SK-N-SH treated with all-trans-retinoic acid at 6 μM for 48 hours (cell line): ENCODE results near the gene ADARB2.

ENCODE experiments used
- ATAC-seq: fragments of 200-7000 bp; cut with Tn5 transposase; 3 replicates; pipeline ENCODE4 v1.9.1; 2020; ENCODE audit warnings: mild to moderate bottlenecking, moderate library complexity
- ARNTL ChIP-seq: fragments of 450-650 bp; formaldehyde crosslinking; IDR thresholded peaks from 2 replicates; pipeline ENCODE4 v1.5.0; 2020; ENCODE audit warnings: low read depth, mild to moderate bottlenecking, moderate library complexity, borderline replicate concordance
- BACH2 ChIP-seq: fragments of 250-450 bp; sonication (Bioruptor Pico); IDR thresholded peaks from 2 replicates; pipeline ENCODE4 v1.9.0; 2021; ENCODE audit warnings: mild to moderate bottlenecking, borderline replicate concordance
- CREB5 ChIP-seq: fragments of 250-450 bp; sonication (Bioruptor Pico); IDR thresholded peaks from 2 replicates; pipeline ENCODE4 v1.5.1; 2020; ENCODE audit warnings: low read depth, mild to moderate bottlenecking, moderate library complexity
- CSDC2 ChIP-seq: fragments of 250-450 bp; sonication (Bioruptor Pico); IDR thresholded peaks from 2 replicates; pipeline ENCODE4 v1.5.0; 2020; ENCODE audit warnings: mild to moderate bottlenecking, moderate library complexity
- CSRNP3 ChIP-seq: fragments of 250-450 bp; sonication (Bioruptor Pico); IDR thresholded peaks from 2 replicates; pipeline ENCODE4 v1.5.1; 2021; ENCODE audit warnings: mild to moderate bottlenecking, moderate library complexity
- ESRRG ChIP-seq: fragments of 250-450 bp; sonication (Bioruptor Pico); IDR thresholded peaks from 2 replicates; pipeline ENCODE4 v1.6.1; 2021; ENCODE audit warnings: mild to moderate bottlenecking
- GLIS3 ChIP-seq: fragments of 250-450 bp; sonication (Bioruptor Pico); IDR thresholded peaks from 2 replicates; pipeline ENCODE4 v1.5.0; 2020; ENCODE audit warnings: mild to moderate bottlenecking, moderate library complexity
- ISL1 ChIP-seq: fragments of 250-450 bp; sonication (Bioruptor Pico); IDR thresholded peaks from 2 replicates; pipeline ENCODE4 v2.1.2; 2022; ENCODE audit warnings: mild to moderate bottlenecking, moderate library complexity
- OSR1 ChIP-seq: fragments of 250-450 bp; sonication (Bioruptor Pico); IDR thresholded peaks from 2 replicates; pipeline ENCODE4 v1.8.0; 2022; ENCODE audit warnings: moderate library complexity, mild to moderate bottlenecking, inconsistent platforms
- POU6F1 ChIP-seq: fragments of 250-450 bp; sonication (Bioruptor Pico); IDR thresholded peaks from 2 replicates; pipeline ENCODE4 v1.8.0; 2021; ENCODE audit warnings: low read depth, mild to moderate bottlenecking, moderate library complexity, borderline replicate concordance
- PPARA ChIP-seq: fragments of 250-450 bp; sonication (Bioruptor Pico); IDR thresholded peaks from 2 replicates; pipeline ENCODE4 v1.5.0; 2020; ENCODE audit warnings: mild to moderate bottlenecking, borderline replicate concordance
- RARB ChIP-seq: fragments of 250-450 bp; sonication (Bioruptor Pico); IDR thresholded peaks from 2 replicates; pipeline ENCODE4 v1.8.0; 2021; ENCODE audit warnings: mild to moderate bottlenecking, moderate library complexity
- SNAI2 ChIP-seq: fragments of 250-450 bp; sonication (Bioruptor Pico); IDR thresholded peaks from 2 replicates; pipeline ENCODE4 v1.5.0; 2020; ENCODE audit warnings: mild to moderate bottlenecking, moderate library complexity
- TCF4 ChIP-seq: fragments of 250-450 bp; sonication (Bioruptor Pico); IDR thresholded peaks from 2 replicates; pipeline ENCODE4 v1.8.0; 2021; ENCODE audit warnings: mild to moderate bottlenecking, moderate library complexity, borderline replicate concordance
- TOX ChIP-seq: fragments of 250-450 bp; sonication (Bioruptor Pico); IDR thresholded peaks from 2 replicates; pipeline ENCODE4 v1.8.0; 2021; ENCODE audit warnings: mild to moderate bottlenecking, moderate library complexity, borderline replicate concordance
- TSHZ2 ChIP-seq: fragments of 250-450 bp; sonication (Bioruptor Pico); IDR thresholded peaks from 2 replicates; pipeline ENCODE4 v1.5.0; 2020; ENCODE audit warnings: mild to moderate bottlenecking, moderate library complexity
- ZC3H10 ChIP-seq: fragments of 250-450 bp; sonication (Bioruptor Pico); IDR thresholded peaks from 2 replicates; pipeline ENCODE4 v1.5.1; 2021; ENCODE audit warnings: mild to moderate bottlenecking, moderate library complexity
- ZFP3 ChIP-seq: fragments of 250-450 bp; sonication (Bioruptor Pico); IDR thresholded peaks from 2 replicates; pipeline ENCODE4 v1.5.0; 2020; ENCODE audit warnings: mild to moderate bottlenecking, moderate library complexity
- ZFP30 ChIP-seq: fragments of 450-650 bp; formaldehyde crosslinking; IDR thresholded peaks from 2 replicates; pipeline ENCODE4 v1.5.0; 2022; ENCODE audit warnings: mild to moderate bottlenecking, moderate library complexity
- ZNF565 ChIP-seq: fragments of 450-650 bp; formaldehyde crosslinking; conservative IDR thresholded peaks from 2 replicates; pipeline ENCODE4 v1.5.0; 2020; ENCODE audit warnings: low read depth, mild to moderate bottlenecking, moderate library complexity
- ZNF70 ChIP-seq: fragments of 450-650 bp; formaldehyde crosslinking; IDR thresholded peaks from 2 replicates; pipeline ENCODE4 v1.5.0; 2020; ENCODE audit warnings: mild to moderate bottlenecking, moderate library complexity
- ZNF8 ChIP-seq: fragments of 450-650 bp; formaldehyde crosslinking; IDR thresholded peaks from 2 replicates; pipeline ENCODE4 v1.5.0; 2020; ENCODE audit warnings: mild to moderate bottlenecking, moderate library complexity
- TF ChIP-seq, protein P1 (sequence below): fragments of 250-450 bp; sonication (Bioruptor Pico); IDR thresholded peaks from 2 replicates; pipeline ENCODE4 v1.8.0; 2020; ENCODE audit warnings: mild to moderate bottlenecking, moderate library complexity, borderline replicate concordance

Gene ADARB2

DNA sequence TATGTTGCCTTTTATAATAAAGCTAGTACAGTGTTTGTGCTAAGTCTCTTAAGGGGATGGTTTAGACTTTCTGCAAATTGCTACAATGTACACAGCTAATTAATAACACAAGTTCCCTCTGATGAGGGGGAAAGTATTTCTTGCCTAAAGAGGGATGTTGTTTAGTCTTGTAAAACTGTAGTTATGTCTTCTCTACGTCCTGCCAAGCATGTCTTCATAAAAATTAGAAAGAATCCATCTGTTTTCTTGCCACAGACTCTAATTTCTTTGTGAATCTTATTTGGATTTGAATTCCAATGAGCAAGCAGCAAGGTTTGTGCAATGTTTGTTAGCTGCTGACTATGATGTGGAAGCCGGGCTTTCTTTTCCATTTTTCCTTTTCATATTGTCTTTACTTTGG is 28.2 kb downstream of the ADARB2 start:
- no peak for TF ChIP-seq ESRRG (CRISPR knock-in tag)
- TF ChIP-seq PPARA (CRISPR knock-in tag) = no peak
- TF ChIP-seq CREB5 = no peak
- TF ChIP-seq CSDC2 (CRISPR knock-in tag) = no peak
- TF ChIP-seq BACH2 (CRISPR knock-in tag) = no peak
- TF ChIP-seq ZFP3 = no peak
- no peak for TF ChIP-seq TSHZ2 (CRISPR knock-in tag)
- TF ChIP-seq SNAI2 (CRISPR knock-in tag) = no peak
- no peak for TF ChIP-seq ZFP30 (CRISPR knock-in tag)
- TF ChIP-seq GLIS3 = no peak
- no peak for TF ChIP-seq ARNTL (CRISPR knock-in tag)
- no peak for TF ChIP-seq ZNF8 (CRISPR knock-in tag)
- TF ChIP-seq ISL1 = no peak
- no peak for TF ChIP-seq CSRNP3 (CRISPR knock-in tag)
- no peak for TF ChIP-seq ZC3H10 (CRISPR knock-in tag)
- TF ChIP-seq, protein P1, sequence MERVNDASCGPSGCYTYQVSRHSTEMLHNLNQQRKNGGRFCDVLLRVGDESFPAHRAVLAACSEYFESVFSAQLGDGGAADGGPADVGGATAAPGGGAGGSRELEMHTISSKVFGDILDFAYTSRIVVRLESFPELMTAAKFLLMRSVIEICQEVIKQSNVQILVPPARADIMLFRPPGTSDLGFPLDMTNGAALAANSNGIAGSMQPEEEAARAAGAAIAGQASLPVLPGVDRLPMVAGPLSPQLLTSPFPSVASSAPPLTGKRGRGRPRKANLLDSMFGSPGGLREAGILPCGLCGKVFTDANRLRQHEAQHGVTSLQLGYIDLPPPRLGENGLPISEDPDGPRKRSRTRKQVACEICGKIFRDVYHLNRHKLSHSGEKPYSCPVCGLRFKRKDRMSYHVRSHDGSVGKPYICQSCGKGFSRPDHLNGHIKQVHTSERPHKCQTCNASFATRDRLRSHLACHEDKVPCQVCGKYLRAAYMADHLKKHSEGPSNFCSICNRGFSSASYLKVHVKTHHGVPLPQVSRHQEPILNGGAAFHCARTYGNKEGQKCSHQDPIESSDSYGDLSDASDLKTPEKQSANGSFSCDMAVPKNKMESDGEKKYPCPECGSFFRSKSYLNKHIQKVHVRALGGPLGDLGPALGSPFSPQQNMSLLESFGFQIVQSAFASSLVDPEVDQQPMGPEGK = no peak
- TF ChIP-seq TCF4 (CRISPR knock-in tag) = no peak
- ATAC-seq = no peak

GRCh38 chr10:1708746-1709145 is 28.6 kb downstream of the ADARB2 start:
- no peak for ATAC-seq

More at GRCh38 chr10:1708746-1709145, 28.6 kb downstream of the ADARB2 start:
- TF ChIP-seq SNAI2 (CRISPR knock-in tag) (no peak), ZNF8 (CRISPR knock-in tag) (no peak), TSHZ2 (CRISPR knock-in tag) (no peak), TCF4 (CRISPR knock-in tag) (no peak), BACH2 (CRISPR knock-in tag) (no peak), ZNF565 (no peak), POU6F1 (no peak), GLIS3 (no peak), ZFP3 (no peak), ZFP30 (CRISPR knock-in tag) (no peak), ZNF70 (no peak), OSR1 (CRISPR knock-in tag) (no peak), RARB (CRISPR knock-in tag) (no peak), CSRNP3 (CRISPR knock-in tag) (no peak), ARNTL (CRISPR knock-in tag) (no peak), ISL1 (no peak), ESRRG (CRISPR knock-in tag) (no peak), TOX (CRISPR knock-in tag) (no peak)
